ENCODE results near the gene ZNF609.

ZNF609 gene

GRCh38 chr15:64502151-64502550, 41.8 kb downstream of the ZNF609 start:
- DNase-seq (ENCODE audit: low spot score) = no peak

GRCh38 chr15:64502551-64502950, 42.2 kb downstream of the ZNF609 start:
- no peak for DNase-seq (ENCODE audit: low spot score)

GRCh38 chr15:64503197-64503596, 42.8 kb downstream of the ZNF609 start:
- no peak for DNase-seq (ENCODE audit: low spot score)

- DNase-seq (ENCODE audit: low spot score) = no peak
Observed at GRCh38 chr15:64503640-64504039, 43.3 kb downstream of the ZNF609 start.

GRCh38 chr15:64507293-64507802, 47.0 kb downstream of the ZNF609 start:
- DNase-seq (ENCODE audit: low spot score) = no peak

GRCh38 chr15:64507845-64508244, 47.5 kb downstream of the ZNF609 start:
- no peak for DNase-seq (ENCODE audit: low spot score)

GRCh38 chr15:64513823-64514222, 53.4 kb downstream of the ZNF609 start:
- no peak for DNase-seq (ENCODE audit: low spot score)

GRCh38 chr15:64515196-64515595, 54.8 kb downstream of the ZNF609 start:
- DNase-seq (ENCODE audit: low spot score) = no peak

- DNase-seq (ENCODE audit: low spot score) = no peak
Observed at GRCh38 chr15:64515825-64516224, 55.4 kb downstream of the ZNF609 start.

- DNase-seq (ENCODE audit: low spot score) = no peak
Observed at GRCh38 chr15:64519897-64520296, 59.5 kb downstream of the ZNF609 start.

GRCh38 chr15:64521201-64521600, 60.8 kb downstream of the ZNF609 start:
- DNase-seq (ENCODE audit: low spot score) = no peak

- DNase-seq (ENCODE audit: low spot score) = peak; percentile 12
Observed at GRCh38 chr15:64521726-64522164, 61.4 kb downstream of the ZNF609 start.

GRCh38 chr15:64522226-64522823, 61.9 kb downstream of the ZNF609 start:
- no peak for DNase-seq (ENCODE audit: low spot score)

GRCh38 chr15:64523240-64523639, 62.9 kb downstream of the ZNF609 start:
- no peak for DNase-seq (ENCODE audit: low spot score)

- DNase-seq (ENCODE audit: low spot score) = no peak
Observed at GRCh38 chr15:64524778-64525177, 64.4 kb downstream of the ZNF609 start.

GRCh38 chr15:64525828-64526530, 65.6 kb downstream of the ZNF609 start:
- DNase-seq (ENCODE audit: low spot score) = no peak

GRCh38 chr15:64527263-64527984, 67.0 kb downstream of the ZNF609 start:
- DNase-seq (ENCODE audit: low spot score) = no peak

GRCh38 chr15:64528871-64529270, 68.5 kb downstream of the ZNF609 start:
- no peak for DNase-seq (ENCODE audit: low spot score)

GRCh38 chr15:64530472-64530871, 70.1 kb downstream of the ZNF609 start:
- no peak for DNase-seq (ENCODE audit: low spot score)

- DNase-seq (ENCODE audit: low spot score) = no peak
Observed at GRCh38 chr15:64530918-64531317, 70.5 kb downstream of the ZNF609 start.

GRCh38 chr15:64532521-64533315, 72.3 kb downstream of the ZNF609 start:
- no peak for DNase-seq (ENCODE audit: low spot score)

Measured in hematopoietic multipotent progenitor cell treated with erythropoietin and hydrocortisone succinate and interleukin-3 and kit ligand, for 15 days (in vitro differentiated cells).